Measurements from ENCODE around the gene ATF2. TPM values are rescaled to one million over a fixed set of nuclear protein-coding genes. Genes with fewer than 3 reads are reported as not detected.

ATF2 gene
- total RNA-seq, 2 donors from 2014 or later: 35.9 to 56.4 TPM

DNA sequence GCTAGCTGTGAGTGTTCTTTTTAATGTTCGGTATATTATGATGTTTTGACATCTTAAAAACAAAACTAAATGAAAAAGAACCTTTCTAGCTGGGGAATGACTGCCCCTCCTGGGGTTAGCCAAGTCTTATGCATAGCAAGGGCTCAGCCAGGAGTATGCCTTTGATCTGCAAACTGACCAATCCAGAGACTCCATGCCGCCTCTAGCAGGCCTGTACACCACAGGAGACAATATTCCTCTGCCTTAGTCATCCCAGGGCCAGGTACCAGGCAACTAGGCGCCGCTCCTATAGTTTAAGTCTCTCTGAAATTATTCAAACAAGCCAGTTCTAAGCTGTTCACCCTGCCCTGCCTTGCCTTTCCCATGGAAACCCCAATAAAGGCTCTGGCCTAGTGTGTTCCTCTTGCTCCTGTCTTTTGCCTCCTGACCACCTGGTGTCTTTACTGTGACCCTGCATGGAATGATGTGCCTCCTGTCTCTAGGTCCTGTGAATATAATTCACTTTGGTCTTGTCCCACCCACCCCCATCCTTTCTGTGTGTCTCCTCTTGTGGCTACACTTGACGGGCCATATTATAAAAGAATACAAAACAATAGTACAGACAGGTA lies 110.8 kb downstream of the ATF2 start:
- WGBS: 91% methylated on average over 5 of the region's 5 CpGs
- Histone ChIP-seq H3K27me3 (replicated peaks; ENCODE audit: insufficient read depth) (no peaks in the 10 kb centered on the region), H3K4me1 (replicated peaks) (no peaks in the 10 kb centered on the region), H3K27ac (no peak overlapping the region), H3K9me3 (no peaks in the 10 kb centered on the region), H3K36me3 (no peaks in the 10 kb centered on the region), H3K4me3 (no peak overlapping the region)
- intact Hi-C loops (cut with DNase I): no loop called here
- TF ChIP-seq POLR2A (IDR thresholded peaks at IDR 0.05) (no peak), POLR2AphosphoS5 (IDR thresholded peaks at IDR 0.05) (no peak)
- TF ChIP-seq, protein P1, sequence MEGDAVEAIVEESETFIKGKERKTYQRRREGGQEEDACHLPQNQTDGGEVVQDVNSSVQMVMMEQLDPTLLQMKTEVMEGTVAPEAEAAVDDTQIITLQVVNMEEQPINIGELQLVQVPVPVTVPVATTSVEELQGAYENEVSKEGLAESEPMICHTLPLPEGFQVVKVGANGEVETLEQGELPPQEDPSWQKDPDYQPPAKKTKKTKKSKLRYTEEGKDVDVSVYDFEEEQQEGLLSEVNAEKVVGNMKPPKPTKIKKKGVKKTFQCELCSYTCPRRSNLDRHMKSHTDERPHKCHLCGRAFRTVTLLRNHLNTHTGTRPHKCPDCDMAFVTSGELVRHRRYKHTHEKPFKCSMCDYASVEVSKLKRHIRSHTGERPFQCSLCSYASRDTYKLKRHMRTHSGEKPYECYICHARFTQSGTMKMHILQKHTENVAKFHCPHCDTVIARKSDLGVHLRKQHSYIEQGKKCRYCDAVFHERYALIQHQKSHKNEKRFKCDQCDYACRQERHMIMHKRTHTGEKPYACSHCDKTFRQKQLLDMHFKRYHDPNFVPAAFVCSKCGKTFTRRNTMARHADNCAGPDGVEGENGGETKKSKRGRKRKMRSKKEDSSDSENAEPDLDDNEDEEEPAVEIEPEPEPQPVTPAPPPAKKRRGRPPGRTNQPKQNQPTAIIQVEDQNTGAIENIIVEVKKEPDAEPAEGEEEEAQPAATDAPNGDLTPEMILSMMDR (IDR thresholded peaks at IDR 0.05): no peak
- DNase-seq (ENCODE audit: low spot score): no peak

DNA sequence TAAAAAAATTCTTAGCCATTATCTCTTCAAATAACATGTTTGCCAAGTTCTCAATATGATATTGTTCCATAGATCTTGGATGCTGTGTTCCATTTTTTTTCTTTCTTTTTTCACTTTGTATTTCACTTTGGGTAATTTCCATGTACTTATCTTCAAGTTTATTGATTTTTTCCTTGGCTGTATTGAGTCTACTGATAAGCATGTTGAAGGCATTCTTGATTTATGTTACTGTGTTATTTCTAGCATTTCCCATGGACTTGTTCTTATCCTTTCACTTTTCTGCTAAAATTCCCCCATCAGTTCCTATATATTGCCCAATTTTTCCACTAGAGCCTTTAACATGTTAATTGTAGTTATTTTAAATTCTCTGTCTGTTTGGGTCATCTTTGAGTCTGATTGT lies 112.0 kb downstream of the ATF2 start:
- no peaks in the 10 kb centered on the region for H3K9me3 ChIP-seq
- H3K4me3 ChIP-seq: no peak overlapping the region
- intact Hi-C loops (cut with DNase I): no loop called here
- H3K27me3 ChIP-seq (replicated peaks; ENCODE audit: insufficient read depth): no peaks in the 10 kb centered on the region
- H3K27ac ChIP-seq: no peak overlapping the region
- no peaks in the 10 kb centered on the region for H3K4me1 ChIP-seq (replicated peaks)
- H3K36me3 ChIP-seq: no peaks in the 10 kb centered on the region
- TF ChIP-seq POLR2AphosphoS5 (IDR thresholded peaks at IDR 0.05) (no peak), POLR2A (IDR thresholded peaks at IDR 0.05) (no peak)
- TF ChIP-seq, protein P1 (IDR thresholded peaks at IDR 0.05): no peak
- no peak for DNase-seq (ENCODE audit: low spot score)

DNA sequence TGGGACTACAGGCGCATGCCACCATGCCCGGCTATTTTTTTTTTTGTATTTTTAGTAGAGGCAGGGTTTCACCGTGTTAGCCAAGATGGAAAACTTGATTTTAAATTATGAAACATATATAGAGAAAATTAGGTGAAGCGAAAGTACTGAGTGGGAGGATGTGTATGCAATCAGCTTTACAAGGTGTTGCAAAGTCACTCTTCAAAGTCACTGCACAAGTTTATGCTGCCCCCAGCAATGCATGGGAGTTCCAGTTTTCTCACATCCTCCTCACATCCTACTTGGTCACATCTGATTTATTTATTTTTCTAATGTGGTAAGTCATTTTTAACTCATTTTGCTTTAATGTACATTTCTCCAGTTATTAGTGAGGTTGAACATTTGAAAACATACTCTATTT lies 113.7 kb downstream of the ATF2 start:
- intact Hi-C loops (cut with DNase I): no loop called here
- Histone ChIP-seq H3K9me3 (no peaks in the 10 kb centered on the region), H3K4me3 (no peak overlapping the region), H3K4me1 (replicated peaks) (no peaks in the 10 kb centered on the region), H3K27me3 (replicated peaks; ENCODE audit: insufficient read depth) (no peaks in the 10 kb centered on the region), H3K27ac (no peak overlapping the region), H3K36me3 (no peaks in the 10 kb centered on the region)
- WGBS: 90% methylated on average over 4 of the region's 4 CpGs
- no peak for DNase-seq (ENCODE audit: low spot score)
- no peak for TF ChIP-seq POLR2A (IDR thresholded peaks at IDR 0.05)

DNA sequence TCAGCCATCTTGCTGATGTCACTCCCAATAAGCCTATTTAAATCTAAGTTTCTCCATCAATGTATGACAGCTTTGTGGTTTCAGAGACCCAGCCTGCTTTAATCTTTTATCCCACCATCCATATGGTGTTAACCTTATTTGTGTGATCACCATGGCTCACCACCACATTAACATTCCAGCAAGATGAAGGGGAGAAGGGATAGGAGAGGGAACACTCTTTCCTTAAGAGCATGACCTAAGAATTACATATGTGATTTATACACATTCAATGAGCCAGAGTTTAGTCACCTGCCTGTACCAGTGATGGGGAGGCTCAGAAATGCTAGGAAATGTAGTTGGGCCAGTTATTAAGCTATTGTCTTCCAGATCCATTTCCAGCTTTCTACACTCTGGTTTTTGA lies 118.3 kb downstream of the ATF2 start:
- no peaks in the 10 kb centered on the region for H3K36me3 ChIP-seq
- no peaks in the 10 kb centered on the region for H3K27me3 ChIP-seq (replicated peaks; ENCODE audit: insufficient read depth)
- intact Hi-C loops (cut with DNase I): no loop called here
- no peak overlapping the region for H3K4me3 ChIP-seq
- no peak for DNase-seq (ENCODE audit: low spot score)
- H3K27ac ChIP-seq: no peak overlapping the region
- no peaks in the 10 kb centered on the region for H3K9me3 ChIP-seq
- TF ChIP-seq POLR2A (IDR thresholded peaks at IDR 0.05) (no peak), POLR2AphosphoS5 (IDR thresholded peaks at IDR 0.05) (no peak)
- TF ChIP-seq, protein P1 (IDR thresholded peaks at IDR 0.05): no peak
- H3K4me1 ChIP-seq (replicated peaks): no peaks in the 10 kb centered on the region

DNA sequence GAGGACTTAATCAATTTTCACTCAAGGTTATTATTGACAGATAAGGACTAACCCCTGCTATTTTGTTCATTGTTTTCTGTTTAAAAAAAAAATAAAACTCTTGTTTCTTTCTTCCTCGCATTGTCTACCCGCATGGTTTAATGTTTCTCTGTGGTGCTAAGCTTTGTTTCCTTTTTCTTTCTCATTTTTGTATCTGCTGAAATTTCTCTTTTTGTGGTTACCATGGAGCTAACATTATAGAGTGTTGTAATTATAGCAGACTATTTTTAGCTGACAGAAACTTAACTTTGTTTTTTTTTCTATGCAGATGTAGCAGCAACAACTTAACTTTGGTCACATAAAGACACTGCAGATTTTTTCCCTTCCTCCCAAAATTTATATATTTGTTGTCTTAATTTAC lies 119.7 kb downstream of the ATF2 start:
- no peaks in the 10 kb centered on the region for H3K4me1 ChIP-seq (replicated peaks)
- TF ChIP-seq, protein P1 (IDR thresholded peaks at IDR 0.05): no peak
- TF ChIP-seq POLR2AphosphoS5 (IDR thresholded peaks at IDR 0.05) (no peak), POLR2A (IDR thresholded peaks at IDR 0.05) (no peak)
- intact Hi-C loops (cut with DNase I): no loop called here
- no peaks in the 10 kb centered on the region for H3K9me3 ChIP-seq
- no peak overlapping the region for H3K27ac ChIP-seq
- no peaks in the 10 kb centered on the region for H3K36me3 ChIP-seq
- WGBS: 90% methylated on average over 2 of the region's 2 CpGs
- no peaks in the 10 kb centered on the region for H3K27me3 ChIP-seq (replicated peaks; ENCODE audit: insufficient read depth)
- DNase-seq (ENCODE audit: low spot score): no peak
- H3K4me3 ChIP-seq: no peak overlapping the region
